HUES64 (cell line): Measurements from ENCODE around the gene GCAT.

Source experiments
- H3K27ac ChIP-seq: 2 replicates; pipeline ENCODE4 v1.7.0; 2013; ENCODE audit warnings: low read depth, low read length, inconsistent platforms
- H3K27me3 ChIP-seq: 2 replicates; pipeline ENCODE4 v1.6.1; 2013; ENCODE audit warnings: mild to moderate bottlenecking, low read length; ENCODE audit not compliant: insufficient read depth
- H3K36me3 ChIP-seq: 2 replicates; pipeline ENCODE4 v1.6.1; 2013; ENCODE audit warnings: mild to moderate bottlenecking, low read length; ENCODE audit not compliant: insufficient read depth
- H3K4me1 ChIP-seq: 2 replicates; pipeline ENCODE4 v1.6.1; 2013; ENCODE audit warnings: mild to moderate bottlenecking, low read length, moderate library complexity; ENCODE audit not compliant: insufficient read depth
- H3K4me3 ChIP-seq: 2 replicates; pipeline ENCODE4 v1.5.1; 2013; ENCODE audit warnings: mild to moderate bottlenecking, low read length, moderate library complexity
- H3K9ac ChIP-seq: 2 replicates; pipeline ENCODE4 v1.6.1; 2013; ENCODE audit warnings: mild to moderate bottlenecking, low read depth, low read length
- H3K9me3 ChIP-seq: 2 replicates; pipeline ENCODE4 v1.6.1; 2013; ENCODE audit warnings: low read depth, low read length; ENCODE audit not compliant: insufficient read depth
- WGBS: fragments of 150-250, 120-280 bp; methylation state at CpG from one replicate; pipeline ENCODE4 v1.1.7; 2013; ENCODE audit warnings: missing lambda C conversion rate; 5-methylcytosine and 5-hydroxymethylcytosine counted together

Gene GCAT

DNA sequence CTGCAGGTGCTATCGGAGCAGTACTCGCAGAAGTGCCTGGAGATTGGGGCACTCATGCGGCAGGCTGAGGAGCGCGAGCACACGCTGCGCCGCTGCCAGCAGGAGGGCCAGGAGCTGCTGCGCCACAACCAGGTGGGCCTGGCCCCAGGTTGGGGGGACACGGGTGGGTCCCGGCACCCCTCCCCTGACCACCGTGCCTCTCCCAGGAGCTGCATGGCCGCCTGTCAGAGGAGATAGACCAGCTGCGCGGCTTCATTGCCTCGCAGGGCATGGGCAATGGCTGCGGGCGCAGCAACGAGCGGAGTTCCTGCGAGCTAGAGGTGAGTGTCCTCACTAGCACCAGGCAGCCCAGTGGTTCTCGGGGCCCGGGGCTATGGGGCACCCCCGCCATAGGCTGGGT, 38.7 kb upstream of the GCAT start:
- no peak overlapping the region for H3K4me3 ChIP-seq
- no peaks in the 10 kb centered on the region for H3K9me3 ChIP-seq
- no peaks in the 10 kb centered on the region for H3K4me1 ChIP-seq
- peaks cover 39% of the 10 kb centered on the region for H3K36me3 ChIP-seq
- no peaks in the 10 kb centered on the region for H3K27me3 ChIP-seq
- no peak overlapping the region for H3K27ac ChIP-seq
- H3K9ac ChIP-seq, result no peak overlapping the region
- WGBS, result 95% methylated on average over 24 of the region's 24 CpGs

DNA sequence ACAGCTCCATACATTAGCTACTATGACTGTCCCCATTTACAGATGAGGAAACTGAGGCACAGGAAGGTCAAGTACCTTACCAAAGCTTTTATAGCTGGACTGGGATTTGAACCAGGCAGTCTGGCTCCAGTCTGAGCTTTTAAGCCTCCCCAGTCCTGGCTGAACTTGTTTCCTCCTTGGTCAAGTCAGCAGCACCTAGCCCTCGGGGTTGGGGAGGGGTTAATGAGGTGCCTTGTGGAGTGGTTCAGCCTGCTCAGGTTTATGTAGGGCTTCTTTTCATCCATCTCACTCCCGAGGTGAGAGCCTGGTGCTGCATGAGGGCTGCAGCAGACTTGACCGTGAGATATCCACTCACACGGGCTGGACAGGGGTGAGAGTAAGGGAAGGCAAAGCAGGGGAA, 36.7 kb upstream of the GCAT start:
- WGBS, result 73% methylated on average over 4 of the region's 4 CpGs
- Histone ChIP-seq H3K27ac (no peak overlapping the region), H3K27me3 (no peaks in the 10 kb centered on the region), H3K9me3 (no peaks in the 10 kb centered on the region), H3K36me3 (peaks cover 36% of the 10 kb centered on the region), H3K4me1 (no peaks in the 10 kb centered on the region), H3K4me3 (no peak overlapping the region), H3K9ac (no peak overlapping the region)

DNA sequence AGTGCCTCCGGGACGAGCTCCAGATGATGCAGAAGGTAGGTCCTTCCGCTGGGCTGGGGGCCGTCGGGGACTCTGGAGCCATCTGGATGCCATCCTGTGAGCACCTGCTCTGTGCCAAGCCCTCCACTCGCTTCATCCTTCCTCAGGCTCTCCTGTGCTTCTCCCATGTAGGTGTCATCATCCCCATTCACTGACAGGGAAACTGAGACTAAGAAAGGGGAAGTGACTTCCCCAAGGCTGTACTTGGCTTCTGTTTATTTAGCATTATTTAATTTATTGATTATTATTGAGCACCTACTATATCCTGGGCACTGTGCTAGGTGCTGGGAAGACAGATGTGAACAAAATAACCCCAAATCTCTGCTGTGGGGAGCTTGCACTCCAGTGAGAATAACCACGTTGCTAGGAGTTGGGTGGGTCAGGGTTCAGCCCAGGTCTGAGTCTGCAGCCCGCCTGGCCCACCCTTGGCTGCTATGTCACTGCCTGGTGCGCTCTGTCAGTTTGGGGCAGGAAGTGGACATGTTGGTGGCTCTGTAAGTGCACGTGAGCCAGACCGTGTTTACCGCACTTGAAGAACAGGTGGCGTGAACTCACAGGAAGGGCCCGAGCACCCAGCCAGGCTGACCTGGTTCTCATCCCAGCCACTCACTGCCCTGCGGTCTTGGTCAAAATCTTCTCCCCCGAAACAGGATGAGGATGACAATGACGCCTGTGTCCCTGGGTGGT, 35.9 kb upstream of the GCAT start:
- Histone ChIP-seq H3K27ac (no peak overlapping the region), H3K4me3 (no peak overlapping the region), H3K9ac (no peak overlapping the region), H3K4me1 (no peaks in the 10 kb centered on the region), H3K36me3 (peaks cover 34% of the 10 kb centered on the region), H3K27me3 (no peaks in the 10 kb centered on the region), H3K9me3 (no peaks in the 10 kb centered on the region)
- WGBS, result 96% methylated on average over 17 of the region's 17 CpGs

DNA sequence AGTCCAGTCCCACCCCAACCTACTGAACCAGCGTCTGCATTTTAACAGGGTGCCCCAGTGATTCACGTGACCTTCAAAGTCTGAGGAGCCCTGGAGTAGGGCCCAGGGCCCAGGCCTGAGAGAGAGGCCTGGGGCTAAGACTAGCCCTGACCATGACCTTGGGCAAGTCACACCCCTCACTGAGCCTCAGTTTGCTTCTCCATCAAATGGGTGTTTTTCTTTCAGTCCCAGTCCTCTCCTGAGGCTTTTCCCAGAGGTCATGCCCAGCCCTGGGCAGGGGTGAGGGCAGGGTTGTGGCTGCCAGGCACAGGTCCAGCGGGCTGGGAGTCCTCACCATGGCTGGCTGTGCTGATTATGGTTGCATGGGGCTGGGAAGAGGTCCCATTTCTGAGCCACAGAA, 33.0 kb upstream of the GCAT start:
- Histone ChIP-seq H3K36me3 (peaks cover 24% of the 10 kb centered on the region), H3K9me3 (no peaks in the 10 kb centered on the region), H3K27ac (no peak overlapping the region), H3K27me3 (no peaks in the 10 kb centered on the region), H3K9ac (no peak overlapping the region), H3K4me1 (0 out of 2 replicates have a peak, but pooled peaks cover 3% of the 10 kb centered on the region), H3K4me3 (no peak overlapping the region)
- 91% methylated on average over 3 of the region's 3 CpGs for WGBS

DNA sequence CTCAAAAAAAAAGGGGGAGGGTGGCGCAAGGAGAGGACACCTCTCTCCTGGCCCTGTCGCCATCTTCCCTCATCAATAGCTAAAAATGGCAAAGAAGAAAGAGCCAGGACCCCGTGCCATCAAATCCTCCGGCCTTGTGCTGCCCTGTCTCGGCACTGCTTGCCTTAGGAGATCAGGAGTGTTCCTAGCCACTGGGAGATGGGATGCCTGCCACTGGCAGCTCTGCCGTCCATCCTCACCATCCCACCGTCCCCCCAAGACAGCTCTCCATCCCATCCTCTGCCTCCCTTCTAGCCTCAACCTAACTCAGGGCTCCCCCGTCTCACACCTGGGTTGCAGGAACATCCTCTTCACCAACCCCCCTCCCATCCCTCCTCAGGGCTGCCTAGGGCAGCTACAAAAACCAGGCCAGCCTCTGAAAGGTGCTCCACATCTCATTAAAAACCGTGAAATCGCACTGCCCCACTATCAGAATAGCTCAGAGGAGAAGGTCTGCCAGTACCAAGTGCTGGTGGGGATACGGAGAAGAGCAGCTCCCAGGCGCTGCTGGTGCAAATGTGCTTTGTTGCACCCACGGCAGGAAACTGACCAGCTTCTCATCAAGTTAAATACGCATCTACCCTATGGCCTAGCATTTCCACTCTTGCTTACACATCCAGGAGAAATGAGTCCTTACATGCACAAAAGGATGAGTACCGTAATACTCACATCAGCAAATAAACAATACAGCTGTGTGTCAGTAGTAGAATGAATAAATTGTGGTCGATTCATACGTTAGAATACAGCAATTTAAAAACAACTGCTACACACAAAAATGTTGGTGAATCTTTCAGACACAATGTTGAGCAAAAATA, 31.7 kb upstream of the GCAT start:
- 88% methylated on average over 13 of the region's 17 CpGs for WGBS
- Histone ChIP-seq H3K9ac (no peak overlapping the region), H3K9me3 (no peaks in the 10 kb centered on the region), H3K4me3 (no peak overlapping the region), H3K4me1 (0 out of 2 replicates have a peak, but pooled peaks cover 3% of the 10 kb centered on the region), H3K27ac (no peak overlapping the region), H3K36me3 (peaks cover 23% of the 10 kb centered on the region), H3K27me3 (no peaks in the 10 kb centered on the region)

DNA sequence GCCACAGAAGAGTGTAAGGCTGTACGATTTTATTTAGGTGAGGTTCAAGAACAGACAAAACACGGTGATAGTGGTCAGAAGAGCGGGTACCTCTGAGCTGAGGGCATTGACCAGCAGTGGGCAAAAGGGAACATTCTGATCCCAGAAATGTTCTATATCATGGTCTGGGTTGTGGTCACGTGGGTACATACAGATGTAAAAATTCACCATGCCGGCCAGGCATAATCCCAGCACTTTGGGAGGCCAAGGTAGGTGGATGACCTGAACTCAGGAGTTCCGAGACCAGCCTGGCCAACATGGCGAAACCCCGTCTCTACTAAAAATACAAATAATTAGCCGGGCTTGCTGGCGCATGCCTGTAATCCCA, 31.1 kb upstream of the GCAT start:
- Histone ChIP-seq H3K27me3 (no peaks in the 10 kb centered on the region), H3K9ac (no peak overlapping the region), H3K27ac (no peak overlapping the region), H3K36me3 (peaks cover 16% of the 10 kb centered on the region), H3K4me1 (0 out of 2 replicates have a peak, but pooled peaks cover 3% of the 10 kb centered on the region), H3K9me3 (no peaks in the 10 kb centered on the region), H3K4me3 (no peak overlapping the region)
- 89% methylated on average over 10 of the region's 10 CpGs for WGBS

DNA sequence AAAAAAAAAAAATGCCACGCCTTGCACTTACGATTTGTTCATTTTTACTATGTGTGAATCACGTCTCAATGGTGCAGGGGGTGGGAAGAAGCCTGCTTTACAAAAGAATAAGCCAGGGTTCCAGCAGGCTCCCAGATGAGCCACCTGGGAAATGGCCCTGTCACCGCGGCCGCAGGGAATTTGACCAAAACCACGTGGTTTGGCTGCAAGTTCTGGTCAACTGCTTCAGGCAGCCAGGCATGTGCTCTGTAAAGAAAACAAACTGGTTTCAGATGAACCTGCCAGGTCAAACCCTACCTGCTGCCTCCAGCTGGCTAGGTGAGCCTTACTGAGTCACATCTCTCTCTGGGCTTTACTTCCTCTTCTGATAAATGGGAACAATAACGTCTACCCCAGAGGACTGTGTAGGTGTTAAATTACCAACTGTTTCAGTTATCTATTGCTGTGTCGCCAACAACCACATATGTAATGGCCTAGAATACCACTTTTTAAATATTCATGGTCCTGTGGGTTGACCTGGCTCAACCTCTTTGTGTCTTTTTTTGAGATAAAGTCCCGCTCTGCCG, 30.5 kb upstream of the GCAT start:
- Histone ChIP-seq H3K36me3 (peaks cover 11% of the 10 kb centered on the region), H3K9me3 (no peaks in the 10 kb centered on the region), H3K27ac (no peak overlapping the region), H3K4me3 (no peak overlapping the region), H3K9ac (no peak overlapping the region), H3K4me1 (0 out of 2 replicates have a peak, but pooled peaks cover 3% of the 10 kb centered on the region), H3K27me3 (no peaks in the 10 kb centered on the region)
- WGBS, result 68% methylated on average over 11 of the region's 11 CpGs

DNA sequence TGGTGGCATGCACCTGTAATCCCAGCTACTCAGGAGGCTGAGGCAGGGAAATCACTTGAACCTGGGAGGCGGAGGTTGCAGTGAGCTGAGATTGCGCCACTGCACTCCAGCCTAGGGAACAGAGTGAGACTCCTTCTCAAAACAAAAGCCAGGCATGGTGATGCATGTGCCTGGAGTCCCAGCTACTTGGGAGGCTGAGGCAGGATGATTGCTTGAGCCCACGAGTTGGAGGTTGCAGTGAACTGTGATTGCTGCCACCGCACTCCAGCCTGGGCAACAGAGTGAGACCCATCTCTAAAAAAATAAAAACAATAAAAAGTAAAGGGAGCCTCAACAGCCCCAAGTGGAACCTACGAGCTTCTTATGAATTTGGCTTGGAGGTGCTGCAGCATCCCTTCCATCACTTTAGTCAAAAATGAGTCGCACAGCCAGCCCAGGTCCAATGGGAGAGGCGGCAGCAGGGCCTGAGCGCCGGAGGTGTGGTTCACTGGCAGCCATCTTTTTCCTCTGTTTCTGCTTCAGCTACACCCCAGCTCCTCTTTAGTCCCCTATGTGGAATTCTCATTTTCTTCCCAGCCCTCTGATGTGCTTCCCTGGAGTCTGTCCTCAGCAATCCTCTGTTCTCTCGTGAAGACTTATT, 29.2 kb upstream of the GCAT start:
- WGBS, result 95% methylated on average over 10 of the region's 10 CpGs
- Histone ChIP-seq H3K27ac (no peak overlapping the region), H3K36me3 (peaks cover 3% of the 10 kb centered on the region; the same call in 1 of the 2 replicates), H3K4me1 (0 out of 2 replicates have a peak, but pooled peaks cover 3% of the 10 kb centered on the region), H3K9ac (no peak overlapping the region), H3K9me3 (no peaks in the 10 kb centered on the region), H3K27me3 (no peaks in the 10 kb centered on the region), H3K4me3 (no peak overlapping the region)

DNA sequence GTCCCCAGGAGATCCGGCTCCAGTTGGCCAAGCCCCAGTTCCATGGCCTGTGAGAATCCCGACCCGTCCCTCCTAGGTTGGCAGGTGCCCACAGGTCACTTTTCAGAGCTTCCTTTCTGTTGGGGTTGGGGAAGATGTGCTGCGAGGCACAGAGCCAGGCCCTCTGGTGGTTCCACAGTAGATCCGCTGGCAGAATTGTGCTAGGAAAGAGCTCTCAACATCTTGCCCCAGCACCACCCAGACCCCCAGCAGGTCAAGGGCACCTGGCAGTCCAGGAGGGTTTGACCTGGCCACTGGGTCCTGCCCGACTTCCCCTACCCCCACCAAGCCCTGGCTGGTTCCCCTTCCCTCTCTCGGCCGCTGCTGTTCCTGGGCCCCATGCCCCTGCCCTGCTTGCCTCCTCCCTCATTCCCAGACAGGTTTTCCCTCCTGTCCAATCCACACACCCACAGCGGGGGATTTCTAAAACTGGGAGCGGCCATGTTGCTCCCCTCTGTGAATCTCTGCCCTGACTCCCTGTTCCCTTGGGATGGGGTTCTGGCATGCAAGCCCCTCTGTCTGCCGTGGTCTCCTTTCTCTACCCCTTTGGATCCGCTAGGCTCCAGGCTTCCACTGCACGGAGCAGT, 26.2 kb upstream of the GCAT start:
- 79% methylated on average over 13 of the region's 13 CpGs for WGBS
- Histone ChIP-seq H3K27ac (no peak overlapping the region), H3K9me3 (no peaks in the 10 kb centered on the region), H3K9ac (no peak overlapping the region), H3K4me1 (0 out of 2 replicates have a peak, but pooled peaks cover 3% of the 10 kb centered on the region), H3K4me3 (no peak overlapping the region), H3K36me3 (no peaks in the 10 kb centered on the region), H3K27me3 (peaks cover 3% of the 10 kb centered on the region; the same call in 1 of the 2 replicates)

DNA sequence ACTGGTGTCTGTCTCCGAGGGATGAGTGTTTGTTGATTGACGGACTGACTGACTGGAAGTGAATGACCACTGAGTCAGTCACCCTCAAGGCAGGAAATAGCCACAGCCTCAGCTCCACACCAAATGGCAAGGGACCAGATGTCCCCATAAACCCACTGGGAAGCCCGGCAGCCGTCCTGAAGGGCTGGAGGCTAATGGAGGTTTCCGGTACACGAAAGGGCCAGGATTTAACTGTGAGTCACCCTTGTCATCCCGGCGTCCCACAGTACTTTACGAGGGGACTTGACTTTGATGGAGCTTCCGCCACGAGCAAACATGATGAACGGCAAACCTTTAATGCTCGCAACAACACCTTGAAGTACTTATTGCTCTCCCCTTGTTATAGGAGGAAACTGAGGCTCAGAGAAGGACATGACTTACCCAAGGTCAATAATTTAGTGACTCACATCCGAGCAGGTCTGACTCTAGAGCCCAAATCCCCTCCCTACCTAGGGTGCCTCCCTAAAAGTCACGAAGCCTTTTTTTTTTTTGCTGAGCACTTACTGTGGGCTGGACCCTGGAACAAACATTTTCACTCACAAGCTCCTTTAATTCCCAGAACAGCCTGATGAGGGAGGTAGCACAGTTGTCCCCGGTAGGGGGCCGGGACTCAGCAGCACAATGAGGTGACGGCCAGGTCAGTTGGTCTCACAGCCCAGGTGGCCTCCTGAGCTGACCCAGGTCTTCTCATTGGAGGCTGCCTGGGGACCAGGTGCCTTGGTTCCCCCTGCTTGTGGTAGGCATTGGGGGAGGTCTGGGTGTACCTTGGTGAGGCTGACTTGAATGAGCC, 25.2 kb upstream of the GCAT start:
- Histone ChIP-seq H3K9ac (no peak overlapping the region), H3K4me1 (no peaks in the 10 kb centered on the region), H3K4me3 (no peak overlapping the region), H3K27ac (no peak overlapping the region), H3K27me3 (peaks cover 3% of the 10 kb centered on the region; the same call in 1 of the 2 replicates), H3K36me3 (no peaks in the 10 kb centered on the region), H3K9me3 (no peaks in the 10 kb centered on the region)
- WGBS, result 84% methylated on average over 18 of the region's 18 CpGs
